ENCODE data around the gene SF3A2. TPM values are rescaled to one million over a fixed set of nuclear protein-coding genes. Genes with fewer than 3 reads are reported as not detected.

The SF3A2 gene
- total and polyA plus RNA-seq, 2 experiments from 2014 or later, result 67.7 to 128 TPM

DNA sequence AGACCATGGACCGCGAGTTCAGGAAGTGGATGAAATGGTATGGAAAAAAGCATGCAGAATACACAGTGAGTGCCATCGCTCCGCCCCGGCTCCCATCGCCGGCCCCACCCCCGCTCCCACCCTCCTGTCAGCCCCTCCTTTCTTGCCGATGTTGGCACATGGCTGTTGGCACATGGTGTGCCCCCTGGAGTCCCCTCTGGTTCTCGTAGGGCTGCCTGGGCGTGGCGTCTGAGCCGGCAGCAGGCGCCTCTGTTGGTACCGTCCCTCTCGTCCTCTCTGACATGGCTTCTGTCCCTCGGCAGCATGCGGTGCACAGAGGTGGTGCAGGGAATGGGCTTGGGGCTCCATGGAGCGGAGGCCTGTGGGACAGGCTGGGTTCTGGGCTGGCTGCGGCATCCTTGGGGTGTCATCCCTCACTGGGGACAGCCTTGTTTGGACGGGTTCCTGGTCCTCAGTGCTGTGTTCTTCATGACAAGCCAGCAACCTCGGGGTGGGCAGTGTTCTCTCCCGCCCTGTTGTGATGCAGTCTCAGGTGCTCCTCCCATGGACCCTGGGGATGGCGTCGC lies 42.0 kb upstream of the SF3A2 start:
- no peak for TF ChIP-seq EZH2 (IDR thresholded peaks at IDR 0.05; ENCODE audit: low read depth, unreplicated experiment)
- no peak for TF ChIP-seq EZH2phosphoT487 (IDR thresholded peaks at IDR 0.05; ENCODE audit: unreplicated experiment)
- TF ChIP-seq JUNB (IDR thresholded peaks at IDR 0.05; ENCODE audit: unreplicated experiment), result no peak
- no peak for TF ChIP-seq ZNF114 (CRISPR knock-in tag; IDR thresholded peaks at IDR 0.05)
- Mint-ChIP-seq H3K27me3 (ENCODE audit: insufficient read depth, low read depth, poor library complexity) (peaks cover 6% of the 10 kb centered on the region), H3K4me1 (peaks cover 6% of the 10 kb centered on the region; the same call in 1 of the 3 replicates), H3K9me3 (no peaks in the 10 kb centered on the region), H3K36me3 (ENCODE audit: low read depth) (peaks cover 29% of the 10 kb centered on the region), H3K27ac (no peak overlapping the region), H3K4me3 (no peak overlapping the region)
- Histone ChIP-seq H3K27ac (ENCODE audit: low read depth) (no peak overlapping the region), H3K36me3 (ENCODE audit: insufficient read depth) (peaks cover 3% of the 10 kb centered on the region; the same call in 1 of the 2 replicates), H3K4me1 (ENCODE audit: insufficient read depth) (no peaks in the 10 kb centered on the region), H3K79me2 (replicated peaks; ENCODE audit: insufficient read depth) (peaks cover 32% of the 10 kb centered on the region), H3F3A (replicated peaks; ENCODE audit: low read depth) (no peaks in the 10 kb centered on the region), H3K4me3 (no peak overlapping the region), H4K20me1 (replicated peaks; ENCODE audit: insufficient read depth) (no peaks in the 10 kb centered on the region; the same call in none of the 2 replicates), H3K9me2 (ENCODE audit: insufficient read depth) (no peaks in the 10 kb centered on the region), H3K4me2 (no peak overlapping the region), H3K27me3 (ENCODE audit: insufficient read depth) (no peaks in the 10 kb centered on the region), H2AFZ (no peak overlapping the region)
- DNase-seq (ENCODE audit: low spot score) (no peak), ATAC-seq (no peak)

- TF ChIP-seq EZH2phosphoT487 (IDR thresholded peaks at IDR 0.05; ENCODE audit: unreplicated experiment) (no peak), ZNF331 (CRISPR knock-in tag; IDR thresholded peaks at IDR 0.05; ENCODE audit: low read depth) (no peak), JUNB (IDR thresholded peaks at IDR 0.05; ENCODE audit: unreplicated experiment) (no peak), NANOG (IDR thresholded peaks at IDR 0.05; ENCODE audit: borderline replicate concordance) (no peak), ZNF114 (CRISPR knock-in tag; IDR thresholded peaks at IDR 0.05) (no peak), POLR2AphosphoS5 (IDR thresholded peaks at IDR 0.05; ENCODE audit: low read depth) (no peak), CREB1 (CRISPR knock-in tag; IDR thresholded peaks at IDR 0.05; ENCODE audit: low read depth) (no peak)
- TF ChIP-seq, protein P1, sequence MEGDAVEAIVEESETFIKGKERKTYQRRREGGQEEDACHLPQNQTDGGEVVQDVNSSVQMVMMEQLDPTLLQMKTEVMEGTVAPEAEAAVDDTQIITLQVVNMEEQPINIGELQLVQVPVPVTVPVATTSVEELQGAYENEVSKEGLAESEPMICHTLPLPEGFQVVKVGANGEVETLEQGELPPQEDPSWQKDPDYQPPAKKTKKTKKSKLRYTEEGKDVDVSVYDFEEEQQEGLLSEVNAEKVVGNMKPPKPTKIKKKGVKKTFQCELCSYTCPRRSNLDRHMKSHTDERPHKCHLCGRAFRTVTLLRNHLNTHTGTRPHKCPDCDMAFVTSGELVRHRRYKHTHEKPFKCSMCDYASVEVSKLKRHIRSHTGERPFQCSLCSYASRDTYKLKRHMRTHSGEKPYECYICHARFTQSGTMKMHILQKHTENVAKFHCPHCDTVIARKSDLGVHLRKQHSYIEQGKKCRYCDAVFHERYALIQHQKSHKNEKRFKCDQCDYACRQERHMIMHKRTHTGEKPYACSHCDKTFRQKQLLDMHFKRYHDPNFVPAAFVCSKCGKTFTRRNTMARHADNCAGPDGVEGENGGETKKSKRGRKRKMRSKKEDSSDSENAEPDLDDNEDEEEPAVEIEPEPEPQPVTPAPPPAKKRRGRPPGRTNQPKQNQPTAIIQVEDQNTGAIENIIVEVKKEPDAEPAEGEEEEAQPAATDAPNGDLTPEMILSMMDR (conservative IDR thresholded peaks at IDR 0.05; ENCODE audit: low read depth in 2 of 2), result no peak
- TF ChIP-seq, protein P2, sequence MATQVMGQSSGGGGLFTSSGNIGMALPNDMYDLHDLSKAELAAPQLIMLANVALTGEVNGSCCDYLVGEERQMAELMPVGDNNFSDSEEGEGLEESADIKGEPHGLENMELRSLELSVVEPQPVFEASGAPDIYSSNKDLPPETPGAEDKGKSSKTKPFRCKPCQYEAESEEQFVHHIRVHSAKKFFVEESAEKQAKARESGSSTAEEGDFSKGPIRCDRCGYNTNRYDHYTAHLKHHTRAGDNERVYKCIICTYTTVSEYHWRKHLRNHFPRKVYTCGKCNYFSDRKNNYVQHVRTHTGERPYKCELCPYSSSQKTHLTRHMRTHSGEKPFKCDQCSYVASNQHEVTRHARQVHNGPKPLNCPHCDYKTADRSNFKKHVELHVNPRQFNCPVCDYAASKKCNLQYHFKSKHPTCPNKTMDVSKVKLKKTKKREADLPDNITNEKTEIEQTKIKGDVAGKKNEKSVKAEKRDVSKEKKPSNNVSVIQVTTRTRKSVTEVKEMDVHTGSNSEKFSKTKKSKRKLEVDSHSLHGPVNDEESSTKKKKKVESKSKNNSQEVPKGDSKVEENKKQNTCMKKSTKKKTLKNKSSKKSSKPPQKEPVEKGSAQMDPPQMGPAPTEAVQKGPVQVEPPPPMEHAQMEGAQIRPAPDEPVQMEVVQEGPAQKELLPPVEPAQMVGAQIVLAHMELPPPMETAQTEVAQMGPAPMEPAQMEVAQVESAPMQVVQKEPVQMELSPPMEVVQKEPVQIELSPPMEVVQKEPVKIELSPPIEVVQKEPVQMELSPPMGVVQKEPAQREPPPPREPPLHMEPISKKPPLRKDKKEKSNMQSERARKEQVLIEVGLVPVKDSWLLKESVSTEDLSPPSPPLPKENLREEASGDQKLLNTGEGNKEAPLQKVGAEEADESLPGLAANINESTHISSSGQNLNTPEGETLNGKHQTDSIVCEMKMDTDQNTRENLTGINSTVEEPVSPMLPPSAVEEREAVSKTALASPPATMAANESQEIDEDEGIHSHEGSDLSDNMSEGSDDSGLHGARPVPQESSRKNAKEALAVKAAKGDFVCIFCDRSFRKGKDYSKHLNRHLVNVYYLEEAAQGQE (IDR thresholded peaks at IDR 0.05; ENCODE audit: unreplicated experiment), result no peak
- Histone ChIP-seq H3K36me3 (ENCODE audit: insufficient read depth) (peaks cover 3% of the 10 kb centered on the region; the same call in 1 of the 2 replicates), H3K4me3 (no peak overlapping the region), H3K4me1 (ENCODE audit: insufficient read depth) (no peaks in the 10 kb centered on the region), H3F3A (replicated peaks; ENCODE audit: low read depth) (no peaks in the 10 kb centered on the region), H4K20me1 (replicated peaks; ENCODE audit: insufficient read depth) (no peaks in the 10 kb centered on the region; the same call in none of the 2 replicates), H2AFZ (no peak overlapping the region), H3K27me3 (ENCODE audit: insufficient read depth) (no peaks in the 10 kb centered on the region), H3K27ac (ENCODE audit: low read depth) (no peak overlapping the region), H3K4me2 (no peak overlapping the region), H3K79me2 (replicated peaks; ENCODE audit: insufficient read depth) (peaks cover 32% of the 10 kb centered on the region), H3K9me2 (ENCODE audit: insufficient read depth) (no peaks in the 10 kb centered on the region)
- ATAC-seq (no peak), DNase-seq (ENCODE audit: low spot score) (no peak)
- Mint-ChIP-seq H3K4me1 (peaks cover 6% of the 10 kb centered on the region; the same call in 1 of the 3 replicates), H3K27ac (no peak overlapping the region), H3K4me3 (no peak overlapping the region), H3K9me3 (no peaks in the 10 kb centered on the region), H3K27me3 (ENCODE audit: insufficient read depth, low read depth, poor library complexity) (peaks cover 6% of the 10 kb centered on the region), H3K36me3 (ENCODE audit: low read depth) (peaks cover 29% of the 10 kb centered on the region)
Observed at GRCh38 chr19:2195361-2195760, 41.3 kb upstream of the SF3A2 start.

Measured in GM23338 (cell line).